Activated T-cell treated with anti-CD3 and anti-CD28 coated beads for 24 hours (primary cell): ENCODE data around the gene MRPL21.

Source experiments
- DNase-seq: peaks from one replicate; pipeline ENCODE4 v3.0.0-alpha.2; 2020; ENCODE audit warnings: low read depth

Gene MRPL21

DNA sequence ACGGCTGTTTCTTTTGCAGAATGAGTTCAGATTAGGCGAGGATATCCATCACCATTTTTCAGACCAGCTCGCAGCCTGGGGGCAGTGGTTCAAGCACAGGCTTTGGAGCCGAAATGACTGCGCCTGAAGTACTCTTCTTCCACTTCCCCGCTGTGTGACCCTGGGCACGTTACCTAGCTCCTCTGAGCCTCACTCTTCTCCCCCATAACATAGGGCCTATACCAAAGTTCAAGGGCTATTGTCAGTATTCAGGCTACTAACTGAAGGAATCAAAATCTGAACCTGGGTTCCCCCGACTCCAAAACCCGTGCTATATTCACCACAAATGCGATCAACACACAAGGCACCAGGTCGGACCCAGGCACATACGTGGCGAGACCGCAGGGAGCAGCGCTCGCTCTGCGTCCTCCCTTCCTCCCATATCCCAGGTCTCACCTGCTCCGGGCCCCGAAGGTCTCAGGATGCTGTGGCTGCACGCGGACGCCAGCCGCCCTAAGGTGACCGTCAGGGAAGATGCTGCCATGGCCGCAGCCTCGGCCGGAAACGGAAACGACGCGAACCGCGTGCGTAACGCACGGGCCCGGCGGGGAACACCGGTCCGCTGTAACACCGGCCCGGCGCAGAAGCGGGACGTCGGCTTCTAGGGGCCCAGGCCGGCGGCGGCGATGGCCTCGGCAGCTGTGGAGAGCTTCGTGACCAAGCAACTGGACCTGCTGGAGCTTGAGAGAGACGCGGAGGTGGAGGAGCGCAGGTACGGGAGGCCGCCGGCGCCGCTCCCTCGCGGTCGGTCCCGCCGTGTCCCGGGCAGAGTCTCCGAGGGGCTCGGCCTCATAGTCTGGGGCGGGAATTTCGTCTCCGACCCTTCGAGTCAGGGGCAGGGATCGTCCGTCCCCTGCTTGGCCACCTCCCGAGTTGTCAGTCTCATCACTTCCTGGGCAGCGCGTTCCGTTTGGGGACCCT, at the start of gene MRPL21, which contains the start of gene IGHMBP2:
Gene MRPL21 (minus strand): TSS at position 545 of the 960 bp plus-strand sequence. CDS start 22 bp downstream, at position 523.
Gene IGHMBP2 (plus strand): TSS at position 604 of the 960 bp plus-strand sequence. CDS start 62 bp downstream, at position 666.
- DNase-seq, result peak; percentile 78

DNA sequence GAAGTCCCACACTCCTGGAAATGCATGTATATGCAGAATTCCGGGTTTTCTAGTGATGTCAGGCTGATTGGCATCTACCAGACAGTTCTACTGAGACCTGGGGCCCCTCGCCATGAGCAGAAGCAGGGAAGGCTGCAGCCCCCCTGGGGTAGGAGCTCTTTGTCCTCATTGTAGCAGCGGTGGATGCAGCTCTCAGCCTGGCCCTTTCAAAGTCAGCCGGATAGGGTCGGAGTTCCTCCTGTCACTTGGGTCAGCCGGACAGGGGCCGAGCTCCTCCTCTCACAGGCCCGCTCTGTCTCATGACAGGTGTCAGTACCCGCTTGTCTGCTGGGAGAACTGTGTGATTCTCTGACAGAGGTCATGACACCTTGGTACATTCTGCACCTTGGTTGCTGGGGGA, 47.1 kb upstream of the MRPL21 start:
- DNase-seq, result no peak

DNA sequence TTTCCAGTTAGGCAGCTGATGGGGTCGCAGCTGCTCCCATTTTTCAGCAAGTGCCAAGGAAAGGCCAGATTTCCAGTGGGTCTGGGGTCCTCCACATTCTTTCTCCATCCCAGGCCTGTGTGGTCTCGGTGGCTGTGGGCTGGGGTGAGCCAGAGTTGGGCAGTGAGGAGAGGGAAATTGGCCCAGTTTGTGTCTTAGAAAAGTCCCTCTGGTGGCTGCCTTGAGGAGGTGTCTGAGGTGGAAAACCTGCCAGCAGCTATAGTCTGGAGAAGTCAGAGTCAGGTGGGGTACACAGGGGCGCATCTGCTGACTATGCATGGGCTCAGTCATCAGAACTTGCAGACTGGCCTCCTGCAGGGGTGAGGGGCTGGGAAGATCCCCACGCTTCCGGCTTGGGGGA, 46.6 kb upstream of the MRPL21 start:
- DNase-seq, result no peak

- DNase-seq, result no peak
Measured at GRCh38 chr11:68948935-68949334, 45.3 kb upstream of the MRPL21 start.

GRCh38 chr11:68948496-68948895, 44.9 kb upstream of the MRPL21 start:
- no peak for DNase-seq

- DNase-seq, result no peak
Measured at GRCh38 chr11:68947151-68947550, 43.5 kb upstream of the MRPL21 start.

DNA sequence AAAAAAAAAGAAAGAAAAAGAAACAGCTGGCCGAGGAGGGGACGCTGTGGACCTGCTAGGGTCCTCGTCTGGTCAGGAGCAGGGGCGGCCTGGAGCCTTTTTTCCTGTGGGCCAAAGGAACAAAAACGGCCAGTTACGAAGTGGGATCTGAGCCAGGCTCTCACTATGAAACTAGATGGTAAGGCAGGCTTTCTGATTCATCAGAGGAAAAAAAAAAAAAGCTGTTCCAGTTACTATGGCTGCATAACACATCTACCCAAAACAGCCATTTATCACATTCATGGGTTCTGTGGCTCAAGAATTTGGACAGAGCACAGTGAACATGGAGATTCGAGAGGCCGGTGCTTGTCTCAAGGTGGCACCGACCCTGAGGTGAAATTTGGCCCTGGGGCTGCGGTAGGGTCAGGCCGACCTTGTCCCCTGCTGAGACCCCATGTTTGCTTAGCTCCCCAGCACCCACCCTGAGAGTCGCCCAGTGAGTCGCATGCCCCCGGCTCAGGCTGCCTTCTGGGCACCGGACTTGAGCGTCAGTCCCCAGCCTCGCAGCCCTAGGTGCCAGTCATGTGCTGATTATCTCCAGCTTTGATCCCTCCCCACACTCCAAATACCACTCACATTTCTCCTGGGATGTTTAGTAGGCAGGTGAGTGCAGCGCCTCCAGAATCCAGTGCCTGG, 42.9 kb upstream of the MRPL21 start:
- no peak for DNase-seq

- no peak for DNase-seq
Measured at GRCh38 chr11:68942751-68943271, 39.2 kb upstream of the MRPL21 start.

DNA sequence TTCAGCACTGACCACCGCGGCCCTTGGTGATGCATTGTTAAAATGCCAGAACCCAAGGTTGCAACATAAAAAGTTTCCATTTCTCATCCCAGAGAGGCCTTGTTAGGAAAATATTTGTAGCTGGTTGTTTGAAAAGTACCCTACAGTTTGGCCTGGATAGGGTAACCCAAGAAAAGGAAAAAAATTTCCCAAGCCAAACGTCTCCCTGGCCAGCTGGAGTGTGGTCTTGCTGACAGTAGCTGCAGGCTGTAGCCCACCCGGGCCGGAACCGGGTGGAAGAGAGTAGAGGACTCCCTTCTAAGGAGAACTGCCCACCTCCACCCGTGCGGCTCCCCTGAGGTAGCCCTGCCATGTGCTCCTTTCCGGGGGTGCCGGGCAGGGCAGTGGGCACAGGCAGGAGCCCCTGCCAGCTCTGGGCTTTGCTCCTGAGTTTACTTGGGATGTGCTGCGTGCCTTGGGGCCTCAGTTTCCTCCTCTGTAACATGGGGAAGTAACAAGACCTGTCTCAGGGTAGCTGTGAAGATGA, 38.5 kb upstream of the MRPL21 start:
- no peak for DNase-seq

DNA sequence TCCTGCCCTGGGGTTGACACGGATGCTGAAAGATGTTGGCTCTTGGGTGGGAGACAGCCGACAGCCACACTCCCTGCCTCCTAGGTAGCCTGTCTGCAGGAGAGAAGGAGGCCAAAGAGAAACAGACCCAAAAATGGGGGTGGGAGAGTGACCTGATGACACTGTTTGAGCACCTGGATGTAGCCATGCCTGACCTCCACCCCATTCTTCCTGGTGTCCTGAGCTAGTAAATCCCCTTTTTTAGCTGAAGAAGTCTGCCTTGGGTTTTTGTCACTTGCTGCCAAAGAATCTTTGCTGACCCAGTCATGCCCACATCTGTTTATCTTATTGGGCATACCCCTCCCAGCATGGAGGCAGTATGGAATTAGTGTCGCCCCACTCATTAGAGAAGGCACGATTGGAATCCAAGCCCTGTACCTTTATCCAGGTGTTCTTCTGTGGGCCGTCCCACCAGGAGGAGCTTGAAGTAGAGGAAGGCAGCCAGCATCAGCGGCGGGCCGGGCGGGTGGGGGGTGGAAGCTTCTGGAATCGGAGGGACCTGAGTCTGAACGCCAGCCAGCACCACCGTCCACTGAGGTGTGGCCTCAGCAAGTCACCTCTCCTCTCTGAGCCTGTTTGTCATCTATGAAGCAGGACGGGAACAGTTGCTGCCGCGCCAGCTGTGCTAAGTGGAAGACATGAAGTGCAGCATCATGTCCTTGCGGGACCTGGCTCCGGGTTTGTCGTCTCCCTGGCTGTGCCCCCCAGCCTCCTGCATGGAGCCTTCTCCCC, 37.9 kb upstream of the MRPL21 start:
- no peak for DNase-seq

DNA sequence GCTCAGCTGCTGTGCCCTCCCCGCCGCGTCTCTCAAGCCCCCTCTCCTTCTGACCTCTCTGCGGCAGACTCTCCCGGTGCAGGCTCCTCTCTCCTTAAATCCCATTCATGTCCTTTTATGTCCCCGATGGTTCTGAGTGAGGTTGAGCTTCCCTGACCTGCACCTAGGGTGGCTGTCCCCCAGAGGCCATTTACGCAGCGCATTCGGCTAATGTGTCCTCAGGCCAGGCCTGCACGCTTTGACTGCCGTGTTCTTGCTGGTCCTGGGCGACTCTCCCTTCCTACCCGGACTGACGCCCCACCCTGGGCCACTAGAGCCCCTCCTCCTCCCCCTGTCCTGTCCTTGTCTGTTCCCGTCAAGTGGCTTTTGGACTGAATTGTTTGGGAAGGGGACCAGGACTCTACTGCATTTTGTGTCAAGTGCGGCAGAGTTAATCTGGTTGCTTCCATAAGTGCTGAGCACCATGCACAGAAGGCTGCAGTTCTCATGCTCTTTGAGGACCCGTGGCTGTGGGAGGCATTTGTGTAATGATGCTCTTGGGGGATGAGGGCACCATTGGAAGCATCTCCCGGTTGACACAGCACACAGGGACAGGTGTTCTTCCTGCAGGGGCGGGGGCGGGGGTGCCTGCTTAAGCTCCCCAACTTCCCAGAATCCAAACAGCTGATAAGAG, 37.2 kb upstream of the MRPL21 start:
- DNase-seq, result no peak

- DNase-seq, result no peak
Measured at GRCh38 chr11:68939583-68940555, 36.2 kb upstream of the MRPL21 start.

DNA sequence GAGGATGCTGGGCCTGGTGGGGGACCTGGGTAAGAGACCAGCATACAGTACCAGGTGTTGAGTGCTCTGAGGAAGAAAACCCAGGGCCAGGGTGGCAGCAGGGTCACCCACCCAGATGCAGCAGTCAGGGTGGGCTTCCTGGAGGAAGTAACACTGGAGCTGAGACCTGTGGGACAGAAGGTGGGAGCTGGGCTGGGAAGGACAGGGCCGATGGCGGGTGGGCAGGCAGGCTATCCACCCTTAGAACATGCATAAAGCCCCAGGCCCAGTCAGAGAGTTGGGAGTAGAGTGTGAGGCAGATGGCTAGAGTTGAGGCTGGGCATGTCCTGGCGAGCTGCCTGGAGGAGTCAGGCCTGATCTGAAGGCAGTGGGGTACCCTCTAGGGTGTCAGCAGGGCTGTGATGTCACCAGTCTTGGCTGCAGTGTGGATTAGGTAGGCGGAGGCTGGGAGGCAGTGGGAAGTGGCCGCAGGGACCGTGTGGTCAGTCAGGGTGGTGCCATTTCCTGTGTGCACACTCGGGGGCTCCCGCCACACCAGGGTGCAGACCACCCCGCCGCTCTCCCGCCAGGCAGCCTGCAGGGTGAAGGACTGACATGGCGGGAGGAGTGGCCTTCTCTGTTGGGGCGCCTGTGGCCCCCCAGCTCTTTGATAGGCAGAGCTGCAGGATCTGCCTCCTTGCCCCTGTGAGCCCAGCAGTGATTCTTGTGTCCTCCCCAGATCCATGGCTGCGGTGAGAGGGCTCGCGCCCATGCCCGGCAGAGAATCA, 35.4 kb upstream of the MRPL21 start:
- DNase-seq, result no peak

- DNase-seq, result no peak
Measured at GRCh38 chr11:68938088-68938487, 34.5 kb upstream of the MRPL21 start.

DNA sequence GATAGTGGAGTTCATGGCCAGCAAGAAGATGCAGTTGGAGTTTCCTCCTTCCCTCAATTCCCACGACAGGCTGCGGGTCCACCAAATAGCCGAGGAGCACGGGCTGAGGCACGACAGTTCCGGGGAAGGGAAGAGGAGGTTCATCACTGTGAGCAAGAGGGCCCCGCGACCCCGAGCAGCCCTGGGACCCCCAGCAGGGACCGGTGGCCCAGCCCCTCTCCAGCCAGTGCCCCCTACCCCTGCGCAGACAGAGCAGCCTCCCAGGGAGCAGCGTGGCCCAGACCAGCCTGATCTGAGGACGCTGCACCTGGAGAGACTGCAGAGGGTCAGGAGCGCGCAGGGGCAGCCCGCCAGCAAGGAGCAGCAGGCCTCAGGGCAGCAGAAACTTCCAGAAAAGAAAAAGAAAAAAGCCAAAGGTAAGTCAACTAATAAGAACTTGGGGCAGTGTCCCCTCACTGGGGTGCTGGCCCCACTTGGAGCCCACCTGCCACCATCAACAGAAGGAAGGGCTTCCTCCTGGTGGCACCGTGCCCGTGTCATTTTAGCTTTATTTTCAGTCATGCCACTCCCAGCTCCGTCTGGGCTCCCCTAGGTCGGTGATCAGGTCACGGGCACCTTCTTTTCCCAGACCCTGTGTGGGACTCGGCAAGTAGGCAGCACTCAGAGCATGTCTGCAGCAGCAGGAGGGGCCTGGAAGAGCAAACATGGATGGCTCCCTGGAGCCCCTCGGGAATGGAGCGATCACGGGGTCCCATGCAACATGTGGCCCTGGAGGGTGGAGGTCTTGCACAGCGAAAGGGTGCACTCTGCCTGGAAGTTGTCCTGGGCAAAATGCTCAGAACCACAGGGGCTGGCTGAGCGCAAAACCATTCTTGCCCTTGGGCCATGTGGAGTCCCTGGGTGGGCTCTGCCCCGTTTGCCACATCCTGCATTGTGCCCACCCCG, 33.3 kb upstream of the MRPL21 start:
- no peak for DNase-seq

DNA sequence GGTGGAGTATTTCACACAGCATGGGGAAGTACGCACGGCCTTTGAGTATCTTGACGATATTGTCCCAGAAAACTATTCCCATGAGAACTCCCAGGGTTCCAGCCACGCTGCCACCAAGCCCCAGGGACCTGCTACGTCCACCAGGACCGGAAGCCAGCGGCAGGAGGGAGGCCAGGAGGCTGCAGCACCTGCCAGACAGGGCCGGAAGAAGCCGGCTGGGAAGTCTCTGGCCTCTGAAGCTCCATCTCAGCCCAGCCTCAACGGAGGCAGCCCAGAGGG, 32.7 kb upstream of the MRPL21 start:
- no peak for DNase-seq

GRCh38 chr11:68935516-68936357, 32.1 kb upstream of the MRPL21 start:
- DNase-seq, result no peak
